HG02763 (cell line): ENCODE measurements around the gene AGMO.

Experiments
- ATAC-seq: cut with Tn5 transposase; IDR thresholded peaks from one replicate; pipeline ENCODE4 v1.9.1; 2021; ENCODE audit warnings: mild to moderate bottlenecking, moderate library complexity; ENCODE audit not compliant: unreplicated experiment

AGMO gene

GRCh38 chr7:15504351-15504750 is 57.5 kb downstream of the AGMO start:
- no peak for ATAC-seq

- ATAC-seq, result no peak
Observed at GRCh38 chr7:15503603-15504290, 58.1 kb downstream of the AGMO start.

GRCh38 chr7:15498465-15498864 is 63.4 kb downstream of the AGMO start:
- no peak for ATAC-seq

DNA sequence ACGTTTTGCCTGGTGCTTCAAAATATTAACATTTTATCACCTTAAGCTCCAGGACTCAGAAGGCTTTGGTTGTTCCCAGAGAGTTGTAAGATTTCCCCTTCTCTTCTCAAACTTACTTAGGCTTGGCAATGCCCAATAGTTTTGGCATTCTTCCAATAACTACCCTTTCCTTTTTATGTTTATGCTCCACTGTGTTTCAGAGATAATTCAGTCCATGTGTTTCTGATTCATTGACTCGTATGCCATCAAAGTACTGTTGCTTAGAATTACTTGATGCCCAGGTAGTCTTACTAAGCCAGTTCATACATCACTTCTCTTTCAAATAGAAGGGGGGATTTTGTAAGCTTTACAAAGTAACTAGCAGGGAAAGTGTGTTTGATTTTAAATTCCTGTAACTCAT is 66.6 kb downstream of the AGMO start:
- no peak for ATAC-seq

- ATAC-seq, result no peak
Observed at GRCh38 chr7:15494711-15495110, 67.1 kb downstream of the AGMO start.

DNA sequence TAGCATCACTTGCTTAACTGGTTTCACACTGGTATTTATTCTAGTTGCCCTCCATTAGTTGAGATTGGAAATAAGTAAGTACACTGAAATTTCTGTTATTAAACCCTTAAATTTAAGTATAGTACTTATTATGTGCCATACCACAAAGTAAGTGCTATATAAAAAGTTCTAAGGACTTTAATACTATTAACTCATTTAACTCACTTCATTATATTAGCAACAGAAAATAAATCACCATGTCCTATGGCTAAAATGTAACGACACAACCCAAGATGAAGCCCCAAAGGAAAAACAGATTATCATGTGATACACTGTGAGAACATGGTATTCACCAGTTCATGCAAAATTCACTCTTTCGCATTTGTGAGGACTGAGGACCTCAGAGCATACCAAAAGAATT is 70.5 kb downstream of the AGMO start:
- no peak for ATAC-seq

DNA sequence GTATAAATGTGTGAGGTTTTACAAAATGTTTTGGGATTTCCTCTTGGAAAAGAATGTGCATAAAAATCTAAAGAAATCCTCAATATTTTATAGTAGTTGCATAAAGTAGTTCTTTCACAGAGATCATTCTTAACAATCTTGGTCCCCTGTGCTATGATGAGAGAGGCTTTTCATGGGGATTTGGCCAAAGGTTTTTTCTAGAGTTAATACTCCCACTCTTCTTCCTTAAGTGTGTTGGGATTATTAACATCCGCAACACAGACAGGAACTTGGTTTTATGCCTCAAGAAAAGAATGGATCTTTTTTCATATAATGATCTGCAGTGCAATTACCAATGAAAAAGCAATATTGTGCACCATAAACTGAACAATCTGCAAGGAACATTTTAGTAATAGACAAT is 71.5 kb downstream of the AGMO start:
- ATAC-seq, result no peak

- ATAC-seq, result no peak
Observed at GRCh38 chr7:15489861-15490260, 72.0 kb downstream of the AGMO start.

GRCh38 chr7:15489383-15489782 is 72.4 kb downstream of the AGMO start:
- ATAC-seq, result no peak

DNA sequence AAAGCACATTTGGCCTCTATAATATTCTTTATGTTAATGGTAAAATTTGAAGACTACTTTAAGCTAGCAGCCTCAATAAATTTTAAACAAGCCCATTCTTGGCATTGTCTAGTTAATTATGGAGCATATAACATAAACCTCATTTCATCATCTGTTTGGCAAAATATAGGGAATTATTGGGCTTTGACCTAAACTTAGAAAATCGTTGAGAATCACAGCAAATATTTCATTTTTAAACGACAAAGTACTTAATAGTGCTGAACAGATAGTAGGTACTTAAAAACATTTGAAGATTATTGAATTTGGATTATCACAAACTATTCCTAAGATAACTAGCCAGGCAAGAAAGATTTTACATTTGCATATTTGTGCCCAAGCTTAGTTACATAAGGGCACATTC is 73.4 kb downstream of the AGMO start:
- ATAC-seq, result no peak

GRCh38 chr7:15487896-15488295 is 73.9 kb downstream of the AGMO start:
- ATAC-seq, result no peak

DNA sequence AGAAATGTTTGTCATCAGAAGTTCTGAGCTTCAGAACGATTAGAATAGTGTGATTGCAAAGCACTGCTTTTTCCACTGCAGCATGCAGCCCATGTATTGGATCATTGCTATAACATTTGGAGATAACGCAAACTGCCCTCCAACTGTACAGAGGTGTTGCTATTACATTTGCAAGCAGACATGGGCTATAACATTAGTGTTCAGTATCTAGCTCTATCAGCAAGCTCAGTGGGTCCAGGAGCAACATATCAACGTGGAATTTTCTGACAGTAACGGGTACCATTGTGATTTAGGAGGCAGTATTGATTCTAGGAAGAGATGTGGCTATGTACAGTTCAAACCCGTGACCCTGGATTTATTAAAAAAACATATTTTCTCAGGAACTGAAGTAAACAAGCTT is 75.8 kb downstream of the AGMO start:
- no peak for ATAC-seq

- ATAC-seq, result no peak
Observed at GRCh38 chr7:15485431-15485830, 76.4 kb downstream of the AGMO start.

DNA sequence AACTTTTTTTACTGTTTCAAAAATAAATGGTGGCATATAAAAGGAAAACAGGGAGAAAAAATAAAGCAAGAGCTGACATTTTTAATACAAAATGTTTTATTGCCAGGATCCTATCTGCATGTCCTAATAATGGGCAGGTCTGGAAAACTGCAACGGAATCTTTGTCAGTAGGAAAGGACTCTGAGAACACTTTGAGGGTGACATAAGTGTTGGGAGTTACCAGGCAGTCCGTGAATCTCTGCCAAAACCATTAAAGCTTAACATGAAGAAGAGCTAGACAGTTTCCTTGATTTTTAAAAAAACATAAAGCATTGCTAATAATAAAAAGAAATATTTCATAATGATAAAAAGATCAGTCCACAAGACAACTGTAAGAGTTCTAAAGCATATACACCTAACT is 80.7 kb downstream of the AGMO start:
- ATAC-seq, result no peak

DNA sequence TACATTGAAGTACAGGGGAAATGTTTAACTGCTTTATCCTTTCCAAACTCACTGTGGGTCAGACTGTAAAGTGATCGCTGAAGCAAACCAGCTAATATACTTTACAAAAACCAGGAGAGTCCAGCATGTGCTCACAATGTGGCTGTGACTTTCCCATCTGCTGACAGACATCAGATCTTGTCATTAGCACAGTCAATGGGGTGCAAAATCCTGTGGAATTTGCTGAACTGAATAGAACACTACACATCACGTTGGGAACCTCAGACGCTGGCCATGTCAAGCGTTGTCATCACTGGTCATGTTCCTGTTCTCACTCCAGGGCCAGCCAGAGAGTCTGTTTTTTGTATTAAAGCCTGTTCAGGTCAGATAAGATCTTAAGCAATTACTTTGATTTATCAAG is 83.4 kb downstream of the AGMO start:
- ATAC-seq, result no peak

DNA sequence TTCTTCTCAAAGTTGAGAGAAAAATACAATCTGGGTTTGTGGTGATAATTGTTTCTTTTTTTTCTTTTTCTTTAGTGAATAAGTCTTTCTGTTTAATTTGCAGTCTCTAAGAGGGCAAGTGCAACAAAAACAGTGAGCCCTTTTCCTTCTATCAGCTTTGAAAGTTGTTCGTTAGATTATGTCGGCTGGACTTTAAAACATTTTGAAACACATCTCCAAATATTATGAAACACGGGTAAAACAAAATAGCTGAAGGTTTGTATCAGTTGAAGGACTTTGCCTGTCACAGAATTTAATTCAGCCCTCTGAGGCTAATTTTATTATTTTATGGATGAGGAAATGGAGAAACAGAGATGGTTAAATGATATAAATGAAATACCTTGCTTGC is 85.3 kb downstream of the AGMO start:
- no peak for ATAC-seq

DNA sequence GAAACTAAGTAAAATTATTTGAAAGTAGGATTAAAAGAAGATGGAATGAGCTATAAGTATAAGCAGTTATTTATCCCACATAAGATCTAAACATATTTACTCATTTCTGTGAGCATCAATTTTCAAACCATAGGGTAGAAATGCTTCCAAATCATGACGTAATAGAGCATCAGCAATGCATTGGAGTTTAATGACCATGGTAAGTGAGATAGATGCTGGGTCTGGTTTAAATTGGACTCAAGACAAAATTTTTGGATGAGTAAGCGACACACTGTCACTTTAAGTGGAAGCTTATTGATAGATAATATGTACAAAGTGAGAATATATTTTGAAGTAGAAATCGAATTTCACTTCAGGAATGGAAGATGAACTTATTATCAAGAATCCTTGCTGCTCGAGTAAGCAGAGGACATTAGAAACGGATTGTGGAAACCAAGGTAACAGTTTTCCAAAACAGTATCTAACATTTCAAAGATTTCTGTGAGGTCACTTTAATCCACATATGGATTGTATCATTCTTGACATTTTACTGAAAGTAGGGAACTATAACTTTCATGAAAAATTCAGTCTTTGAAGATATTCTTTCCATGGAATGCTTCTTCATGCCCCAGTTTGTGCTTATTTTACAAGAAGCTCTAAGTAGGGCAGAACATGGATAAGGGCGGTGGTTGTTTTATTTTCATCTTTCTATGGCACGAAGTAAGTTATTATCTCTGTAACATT is 85.8 kb downstream of the AGMO start:
- ATAC-seq, result no peak

GRCh38 chr7:15471669-15471950 is 90.2 kb downstream of the AGMO start:
- no peak for ATAC-seq

GRCh38 chr7:15470825-15471668 is 90.8 kb downstream of the AGMO start:
- no peak for ATAC-seq

GRCh38 chr7:15464667-15465121 is 97.1 kb downstream of the AGMO start:
- ATAC-seq, result no peak

DNA sequence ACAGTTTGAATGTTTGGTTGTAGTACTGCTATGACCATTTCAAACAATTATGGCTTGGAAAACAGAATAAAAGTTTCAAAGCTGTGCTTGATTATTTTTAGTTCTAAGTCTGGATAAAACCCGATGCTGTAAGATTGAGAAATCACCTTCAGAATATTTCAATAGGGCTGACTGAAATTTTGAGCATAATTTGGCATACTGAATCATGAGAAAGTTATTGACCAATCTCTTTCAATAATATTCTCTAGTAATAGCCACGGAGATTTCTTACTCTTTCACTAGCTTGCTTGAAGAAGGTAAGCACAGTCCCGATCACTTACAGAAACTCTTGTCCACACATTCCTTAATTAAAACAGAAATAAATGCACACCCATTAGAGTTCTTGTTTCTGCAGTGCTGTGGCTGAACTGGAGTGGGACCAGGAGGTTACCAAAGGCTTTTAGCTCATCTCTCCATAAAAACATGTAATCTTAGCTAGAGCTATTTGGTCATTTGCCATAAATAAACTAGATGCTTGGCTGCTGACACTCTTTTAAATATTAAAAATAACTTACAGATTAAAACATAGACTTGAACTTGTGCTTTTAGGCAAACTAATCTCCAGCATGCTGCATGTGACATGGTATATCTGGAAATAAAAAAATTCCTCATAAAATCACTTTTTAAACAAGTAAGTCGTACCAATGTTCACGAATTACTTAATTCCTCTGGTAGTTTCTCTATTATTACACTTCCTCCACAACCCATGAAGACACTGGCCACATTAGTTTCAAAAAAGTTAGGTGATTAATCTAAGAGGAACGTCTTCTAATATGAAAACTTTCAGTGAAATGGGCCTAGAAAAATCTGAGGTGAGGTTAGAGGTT is 97.8 kb downstream of the AGMO start:
- ATAC-seq, result no peak
